ENCODE measurements around the gene CCDC167. TPM values are rescaled to one million over a fixed set of nuclear protein-coding genes. Genes with fewer than 3 reads are reported as not detected.

CCDC167 gene
- total RNA-seq, 1 donor: 12.5 TPM

DNA sequence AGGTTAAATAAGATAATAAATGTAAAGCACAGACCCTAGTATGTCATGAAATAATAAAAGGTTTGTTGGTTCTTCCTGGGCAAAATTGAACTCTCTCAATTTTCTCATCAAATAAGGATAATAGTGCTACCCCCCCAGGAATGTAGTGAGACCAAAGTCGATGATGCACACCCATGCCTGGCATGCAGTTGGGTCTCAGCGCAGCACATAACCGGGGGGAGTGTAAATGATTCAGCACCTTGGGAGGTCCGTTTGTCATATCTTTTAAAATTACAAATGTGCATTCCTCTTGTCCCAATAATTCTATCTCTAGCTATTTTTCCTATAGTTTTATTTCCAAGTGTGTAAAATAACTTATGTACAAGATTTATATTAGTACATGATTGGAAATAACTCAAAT lies 31.3 kb upstream of the CCDC167 start:
- TF ChIP-seq, protein P1, sequence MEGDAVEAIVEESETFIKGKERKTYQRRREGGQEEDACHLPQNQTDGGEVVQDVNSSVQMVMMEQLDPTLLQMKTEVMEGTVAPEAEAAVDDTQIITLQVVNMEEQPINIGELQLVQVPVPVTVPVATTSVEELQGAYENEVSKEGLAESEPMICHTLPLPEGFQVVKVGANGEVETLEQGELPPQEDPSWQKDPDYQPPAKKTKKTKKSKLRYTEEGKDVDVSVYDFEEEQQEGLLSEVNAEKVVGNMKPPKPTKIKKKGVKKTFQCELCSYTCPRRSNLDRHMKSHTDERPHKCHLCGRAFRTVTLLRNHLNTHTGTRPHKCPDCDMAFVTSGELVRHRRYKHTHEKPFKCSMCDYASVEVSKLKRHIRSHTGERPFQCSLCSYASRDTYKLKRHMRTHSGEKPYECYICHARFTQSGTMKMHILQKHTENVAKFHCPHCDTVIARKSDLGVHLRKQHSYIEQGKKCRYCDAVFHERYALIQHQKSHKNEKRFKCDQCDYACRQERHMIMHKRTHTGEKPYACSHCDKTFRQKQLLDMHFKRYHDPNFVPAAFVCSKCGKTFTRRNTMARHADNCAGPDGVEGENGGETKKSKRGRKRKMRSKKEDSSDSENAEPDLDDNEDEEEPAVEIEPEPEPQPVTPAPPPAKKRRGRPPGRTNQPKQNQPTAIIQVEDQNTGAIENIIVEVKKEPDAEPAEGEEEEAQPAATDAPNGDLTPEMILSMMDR (IDR thresholded peaks at IDR 0.05; ENCODE audit: insufficient read depth, low read depth, low read length): no peak
- H3K4me3 ChIP-seq (ENCODE audit: low read depth, low read length): no peak overlapping the region
- DNase-seq (ENCODE audit: low read depth): no peak

DNA sequence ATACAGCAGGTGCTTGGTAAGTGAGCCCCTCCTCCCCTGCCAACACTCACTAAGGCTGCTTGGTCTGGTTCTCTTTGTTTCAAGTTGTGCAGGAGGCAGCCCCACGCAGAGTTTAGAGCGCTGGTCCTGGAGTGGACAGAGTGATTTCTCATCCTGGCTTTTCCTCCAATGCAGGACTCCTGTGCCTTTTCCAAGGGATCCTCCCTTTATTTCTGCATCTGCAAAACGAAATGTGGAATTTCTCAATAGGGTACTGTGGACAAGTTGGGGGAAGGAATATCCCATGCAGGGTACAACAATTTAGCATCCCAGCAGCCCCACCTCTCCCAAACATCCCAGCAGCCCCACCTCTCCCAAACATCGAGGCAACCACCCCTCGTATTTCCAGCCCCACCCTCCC lies 30.6 kb upstream of the CCDC167 start:
- H3K4me3 ChIP-seq (ENCODE audit: low read depth, low read length): no peak overlapping the region
- TF ChIP-seq, protein P1 (IDR thresholded peaks at IDR 0.05; ENCODE audit: insufficient read depth, low read depth, low read length): no peak
- no peak for DNase-seq (ENCODE audit: low read depth)

DNA sequence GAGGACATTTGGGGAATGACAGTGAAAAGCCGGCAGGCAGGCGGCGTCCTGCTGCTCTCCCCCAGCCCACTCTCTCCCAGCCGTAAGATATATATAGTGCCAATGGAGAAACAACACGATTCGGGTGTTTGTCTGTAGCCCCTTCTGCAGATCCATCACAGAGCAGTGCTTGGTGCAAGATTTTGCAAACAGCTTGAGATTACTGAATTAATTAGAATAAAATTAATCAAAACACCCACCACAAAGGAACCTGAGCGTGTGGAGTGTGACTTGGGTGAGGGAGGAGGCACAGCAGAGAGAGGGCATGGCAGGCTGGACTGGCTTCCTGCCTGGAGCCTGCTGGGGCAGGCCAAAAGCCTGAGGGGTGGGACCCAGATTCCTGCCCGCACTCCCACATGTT lies 28.8 kb upstream of the CCDC167 start:
- TF ChIP-seq, protein P1 (IDR thresholded peaks at IDR 0.05; ENCODE audit: insufficient read depth, low read depth, low read length): no peak
- DNase-seq (ENCODE audit: low read depth): no peak

DNA sequence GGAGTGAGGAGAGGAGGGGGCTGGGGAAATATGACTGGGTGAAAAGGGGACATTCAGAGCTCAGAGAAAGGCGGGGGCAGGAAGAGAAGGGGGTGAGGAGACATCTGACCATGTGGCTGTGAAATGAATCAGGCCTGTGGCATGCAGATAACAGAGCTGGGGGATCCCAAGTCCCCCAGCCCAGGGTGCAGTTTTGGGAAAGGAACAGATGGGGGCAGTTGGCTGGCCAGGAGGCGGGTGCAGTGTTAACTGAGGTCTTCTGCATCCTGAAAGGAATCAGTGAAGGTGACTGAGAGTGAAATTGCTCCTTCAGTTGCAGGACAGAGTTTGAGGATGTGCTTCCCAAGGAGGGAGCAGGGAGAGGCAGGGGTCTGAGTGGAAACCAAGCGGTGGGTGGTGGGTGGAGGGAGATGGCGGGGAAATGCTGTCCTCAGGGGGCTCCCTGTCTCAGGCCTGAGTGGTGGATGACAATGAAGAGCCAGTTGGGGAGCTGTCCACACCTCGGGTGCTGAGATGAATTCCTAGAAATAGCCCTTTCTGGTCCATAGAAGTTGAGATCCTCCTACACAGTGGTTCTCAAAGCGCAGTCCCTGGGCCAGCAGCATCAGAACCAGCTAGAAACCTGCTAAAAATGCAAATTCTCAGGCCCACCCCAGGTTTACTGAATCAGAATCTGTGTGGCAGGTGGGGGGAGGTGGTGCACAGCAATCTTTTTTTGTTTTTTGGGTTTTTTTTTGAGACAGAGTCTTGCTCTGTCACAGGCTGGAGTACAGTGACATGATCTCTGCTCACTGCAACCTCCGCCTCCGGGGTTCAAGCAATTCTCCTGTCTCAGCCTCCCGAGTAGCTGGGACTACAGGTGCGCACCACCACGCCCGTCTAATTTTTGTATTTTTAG lies 26.0 kb upstream of the CCDC167 start:
- TF ChIP-seq, protein P1 (IDR thresholded peaks at IDR 0.05; ENCODE audit: insufficient read depth, low read depth, low read length): no peak
- peak; percentile 31 for DNase-seq (ENCODE audit: low read depth)
- H3K4me3 ChIP-seq (ENCODE audit: low read depth, low read length): no peak overlapping the region

More for the DNA sequence above, 28.8 kb upstream of the CCDC167 start:
- no peak overlapping the region for H3K4me3 ChIP-seq (ENCODE audit: low read depth, low read length)

DNA sequence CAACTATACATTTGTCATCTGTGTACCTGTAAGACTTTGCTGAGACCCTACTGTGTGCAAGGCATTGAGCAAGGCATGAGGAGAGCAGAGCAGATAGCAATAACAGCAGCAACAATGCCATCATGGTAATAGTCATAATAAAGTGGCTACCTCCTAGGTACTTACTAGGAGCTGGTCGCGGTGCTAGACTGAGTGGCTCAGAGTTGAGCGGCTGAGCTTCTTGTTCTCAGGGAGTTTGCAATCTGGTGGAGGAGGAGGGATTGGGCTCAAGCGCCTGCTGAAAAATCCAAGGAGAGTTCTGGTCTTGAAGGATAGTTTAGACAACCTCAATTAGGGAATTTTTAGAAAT lies 25.3 kb upstream of the CCDC167 start:
- TF ChIP-seq, protein P1 (IDR thresholded peaks at IDR 0.05; ENCODE audit: insufficient read depth, low read depth, low read length): no peak
- H3K4me3 ChIP-seq (ENCODE audit: low read depth, low read length): no peak overlapping the region
- no peak for DNase-seq (ENCODE audit: low read depth)

DNA sequence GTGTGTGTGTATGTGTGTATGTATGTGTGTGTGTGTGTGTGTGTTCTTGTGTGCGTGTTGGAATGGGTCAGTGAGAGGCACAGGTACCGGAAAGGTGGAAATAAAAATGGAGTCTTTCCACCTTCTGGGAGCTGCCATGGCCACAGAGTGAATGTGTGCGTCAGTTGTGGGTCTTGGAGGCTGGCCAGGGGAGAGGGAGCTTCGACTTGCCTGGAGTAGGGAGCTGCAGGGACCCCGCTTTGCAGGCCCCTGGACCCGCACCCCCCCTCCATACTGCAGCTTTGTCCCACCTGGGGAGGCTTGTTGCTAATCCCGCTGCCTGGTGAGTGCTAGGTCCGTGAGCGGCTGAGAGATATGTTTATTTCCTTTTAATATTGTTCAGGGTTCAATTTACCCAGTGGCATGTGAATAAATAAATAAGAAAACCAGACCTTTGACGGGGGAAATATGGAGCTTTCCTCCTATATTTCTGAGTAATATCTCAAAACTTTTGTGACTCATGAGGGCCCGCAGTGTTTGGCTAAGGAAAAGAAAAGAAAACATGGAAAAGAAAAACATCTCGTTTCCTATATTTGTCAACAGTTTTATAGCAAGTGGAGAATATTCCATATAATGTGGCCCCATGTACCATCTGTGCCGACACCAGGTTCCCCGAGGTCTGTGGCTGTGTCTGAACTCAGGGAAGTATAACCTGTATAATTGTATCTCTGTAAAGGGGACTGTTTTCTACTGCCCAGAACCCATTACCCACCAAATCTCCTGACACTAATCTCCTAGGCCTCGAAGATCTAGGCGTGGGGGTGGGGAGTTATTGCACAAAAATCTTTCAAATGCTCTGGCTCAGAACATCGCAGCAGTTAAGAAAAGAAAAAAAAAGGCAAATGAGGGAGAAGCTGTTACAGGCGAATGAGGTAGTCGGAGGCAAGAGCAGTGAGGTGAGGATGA lies 24.6 kb upstream of the CCDC167 start:
- no peak overlapping the region for H3K4me3 ChIP-seq (ENCODE audit: low read depth, low read length)
- DNase-seq (ENCODE audit: low read depth): no peak
- TF ChIP-seq, protein P1 (IDR thresholded peaks at IDR 0.05; ENCODE audit: insufficient read depth, low read depth, low read length): no peak
